ENCODE data around the gene SPACA7. TPM values are rescaled to one million over a fixed set of nuclear protein-coding genes. Genes with fewer than 3 reads are reported as not detected.

The SPACA7 gene
- total and polyA plus RNA-seq, 9 of the 15 experiments (the other 6 are each of a cell fraction or from before 2014, with no cell fraction given): not detected

GRCh38 chr13:112462408-112462807 lies 86.3 kb downstream of the SPACA7 start:
- ChIA-PET POLR2A (no interaction called here), CTCF (ENCODE audit: low intra/inter-chr PET ratio) (no interaction called here)
- in situ Hi-C loops (cut with MboI) (no loop called here), intact Hi-C loops (cut with micrococcal nuclease) (loop anchor here (2.0 kb wide), 1 partner anchor 70 kb away; no protein-coding TSS in a partner anchor)
- WGBS (ENCODE audit: insufficient coverage, low coverage, missing lambda C conversion rate): 0% methylated on average over 5 of the region's 5 CpGs
- peaks cover 0 to 5% of the 10 kb centered on the region in 2 experiments; a peak in 1 of 5 replicates for H3K4me1 ChIP-seq (replicated peaks in 1 of 2; ENCODE audit: control insufficient read depth in 2 of 2, insufficient read depth in 2 of 2, low read length in 2 of 2)
- DNase-seq (ENCODE audit: extremely low read depth in 1 of 4, low spot score in 3 of 4) (no peak), ATAC-seq (no peak), FAIRE-seq (no peak)
- peaks cover 8 to 35% of the 10 kb centered on the region in 2 experiments; a peak in 4 of 5 replicates for H3K27me3 ChIP-seq (ENCODE audit: control insufficient read depth in 2 of 2, insufficient read depth in 2 of 2, low read length in 2 of 2)
- no peak overlapping the region for H3K4me3 ChIP-seq
- H3K79me2 ChIP-seq (ENCODE audit: control insufficient read depth, insufficient read depth, low read length): no peaks in the 10 kb centered on the region
- H2AFZ ChIP-seq (ENCODE audit: low read depth, low read length): no peak overlapping the region
- no peaks in the 10 kb centered on the region for H4K20me1 ChIP-seq (replicated peaks; ENCODE audit: control insufficient read depth, insufficient read depth, low read length)
- no peak overlapping the region for H3K9ac ChIP-seq (ENCODE audit: insufficient read depth in 1 of 2, low read depth in 2 of 2, low read length in 2 of 2)
- H3K9me3 ChIP-seq (replicated peaks; ENCODE audit: control insufficient read depth, insufficient read depth, low read depth, low read length): no peaks in the 10 kb centered on the region
- no peak overlapping the region for H3K27ac ChIP-seq (ENCODE audit: extremely low read depth, low read depth, low read length)
- BruUV-seq (replicated peaks): no TSS peak
- H3K4me2 ChIP-seq (ENCODE audit: insufficient read depth, low read length): no peak overlapping the region
- TF ChIP-seq POU5F1 (IDR thresholded peaks at IDR 0.05; ENCODE audit: borderline replicate concordance, low read depth, low read length, partially characterized antibody) (no peak), ZNF511 (CRISPR knock-in tag; IDR thresholded peaks at IDR 0.05) (no peak), KLF13 (tag; IDR thresholded peaks at IDR 0.05; ENCODE audit: borderline replicate concordance, low read depth) (no peak), ZNF695 (CRISPR knock-in tag; IDR thresholded peaks at IDR 0.05) (no peak), ZNF239 (CRISPR knock-in tag; IDR thresholded peaks at IDR 0.05) (no peak), ZNF398 (CRISPR knock-in tag; IDR thresholded peaks at IDR 0.05) (no peak), ZNF274 (IDR thresholded peaks at IDR 0.05; ENCODE audit: borderline replicate concordance, low read depth, low read length) (no peak), CBX1 (IDR thresholded peaks at IDR 0.05; ENCODE audit: low read depth) (no peak), MTA2 (IDR thresholded peaks at IDR 0.05; ENCODE audit: low read depth) (no peak), ELF2 (CRISPR knock-in tag; IDR thresholded peaks at IDR 0.05) (no peak), CTCF (IDR thresholded peaks at IDR 0.05 in 2 of 3, conservative IDR thresholded peaks at IDR 0.05 in 1 of 3; ENCODE audit: insufficient read depth in 2 of 3, low read depth in 1 of 3, low read length in 3 of 3) (no peak), MEF2A (IDR thresholded peaks at IDR 0.05; ENCODE audit: control insufficient read depth, low read depth, low read length) (no peak), BCOR (IDR thresholded peaks at IDR 0.05) (no peak)
- no peaks in the 10 kb centered on the region for H3K36me3 ChIP-seq (ENCODE audit: control insufficient read depth, insufficient read depth, low read length)
- no peaks in the 10 kb centered on the region for H3K9me1 ChIP-seq (ENCODE audit: control insufficient read depth, insufficient read depth, low read length)

All from K562 (cell line).